Body of pancreas (tissue), 4 donors: ENCODE data around the gene ADGRL1.
"Not testable (repeated sequence)": the region's sequence is repeated elsewhere in the genome, so short reads cannot be mapped to it uniquely, and the experiment has no call there.

Experiments used
- CTCF ChIP-seq, 7 experiments: fragments of 450-650 bp in 4 of 7; fragments of 200-600 bp in 3 of 7; sonication (generic) in 3 of 7; IDR thresholded peaks; one replicate each; pipeline ENCODE4 v1.5.1; 2016 to 2019; ENCODE audit warnings: antibody characterized with exemption in 7 of 7
- POLR2A ChIP-seq, 3 donors: fragments of 450-650 bp; IDR thresholded peaks; one replicate each; pipeline ENCODE4 v1.6.1; 2016; ENCODE audit warnings: antibody characterized with exemption in 3 of 3, mild to moderate bottlenecking in 2 of 3

DNA sequence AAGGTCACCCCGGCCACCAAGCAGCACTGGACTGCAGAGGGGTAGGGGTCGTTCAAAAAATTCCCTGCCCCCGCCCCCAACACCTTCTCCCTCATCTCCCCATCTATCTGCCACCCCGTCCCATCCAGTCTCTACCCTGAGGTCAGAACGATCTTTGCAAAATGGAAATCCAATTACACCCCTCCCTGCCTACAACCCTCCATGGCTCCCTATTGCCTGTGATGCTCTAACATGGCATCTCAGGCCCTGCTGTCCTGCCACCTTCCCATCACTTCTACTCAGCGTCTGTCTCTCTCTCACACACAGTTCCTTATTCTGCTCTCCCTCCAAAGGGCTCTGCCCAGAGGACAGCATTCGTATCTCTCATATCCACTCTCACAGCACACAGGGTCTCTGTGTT, 8.7 kb downstream of the ADGRL1 start:
- TF ChIP-seq CTCF, POLR2A (IDR thresholded peaks at IDR 0.05): not testable (repeated sequence)
